ENCODE measurements around the gene CAMTA1.

GRCh38 chr1:6779089-6779805, 6.0 kb upstream of the CAMTA1 start:
- TF ChIP-seq ZFP3 (CRISPR knock-in tag; IDR thresholded peaks at IDR 0.05): no peak
- no peak for TF ChIP-seq GLIS3 (CRISPR knock-in tag; IDR thresholded peaks at IDR 0.05)
- TF ChIP-seq ISL1 (CRISPR knock-in tag; IDR thresholded peaks at IDR 0.05): no peak
